Endothelial cell (in vitro differentiated cells): ENCODE results near the gene MYH13. TPM values are rescaled to one million over a fixed set of nuclear protein-coding genes. Genes with fewer than 3 reads are reported as not detected.

Experiments
- DNase-seq: peaks from one replicate; pipeline ENCODE4 v3.0.0; 2021; ENCODE audit warnings: low spot score
- H3K27ac Mint-ChIP-seq: one replicate; pipeline ENCODE4 v1.8.0; 2021; ENCODE audit warnings: mixed read lengths, inconsistent platforms; ENCODE audit not compliant: unreplicated experiment
- H3K27me3 Mint-ChIP-seq: one replicate; pipeline ENCODE4 v1.8.0; 2021; ENCODE audit warnings: mild to moderate bottlenecking, moderate library complexity, mixed read lengths, inconsistent platforms; ENCODE audit not compliant: unreplicated experiment
- H3K36me3 Mint-ChIP-seq: one replicate; pipeline ENCODE4 v1.8.0; 2021; ENCODE audit warnings: mild to moderate bottlenecking, low read depth, mixed read lengths, inconsistent platforms; ENCODE audit not compliant: unreplicated experiment
- H3K4me1 Mint-ChIP-seq: one replicate; pipeline ENCODE4 v1.8.0; 2021; ENCODE audit warnings: mild to moderate bottlenecking, mixed read lengths, inconsistent platforms; ENCODE audit not compliant: unreplicated experiment
- H3K4me3 Mint-ChIP-seq: one replicate; pipeline ENCODE4 v1.8.0; 2021; ENCODE audit warnings: mild to moderate bottlenecking, mixed read lengths, inconsistent platforms; ENCODE audit not compliant: unreplicated experiment
- H3K9me3 Mint-ChIP-seq: one replicate; pipeline ENCODE4 v1.8.0; 2021; ENCODE audit warnings: mixed read lengths, inconsistent platforms; ENCODE audit not compliant: unreplicated experiment
- CTCF ChIP-seq: fragments of 200-600 bp; sonication (generic); IDR thresholded peaks from one replicate; pipeline ENCODE4 v1.5.0; 2021; ENCODE audit warnings: antibody characterized with exemption; ENCODE audit not compliant: unreplicated experiment
- total RNA-seq: library from RNA; stranded (reverse); fragmentation: NEBNext Ultra II Directional; extraction: Animal tissue kit (Norgen Biotek cat#: 25700); gene quantifications from one replicate; pipeline ENCODE4 v1.2.1, GENCODE V29; 2021; ENCODE audit not compliant: unreplicated experiment

Gene MYH13
- total RNA-seq, 1 donor from 2014 or later, result 0.05 TPM

DNA sequence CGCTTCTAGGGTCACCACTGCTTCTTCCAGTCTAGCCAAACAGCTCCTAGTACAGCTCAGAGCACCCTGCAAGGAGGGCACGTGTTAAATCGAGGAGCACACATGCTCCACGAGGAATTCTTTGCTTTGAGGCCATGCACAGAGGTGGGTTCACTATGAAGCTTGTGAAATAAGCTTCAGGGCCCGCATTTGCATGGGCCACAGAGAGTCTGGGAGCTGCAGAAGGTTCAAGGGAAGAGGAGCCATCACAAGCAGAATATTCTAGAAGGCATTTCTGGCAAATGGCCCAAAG is 55.3 kb downstream of the MYH13 start:
- no peak for TF ChIP-seq CTCF
- Mint-ChIP-seq H3K4me3 (no peak overlapping the region), H3K4me1 (no peaks in the 10 kb centered on the region), H3K36me3 (no peaks in the 10 kb centered on the region), H3K27ac (no peak overlapping the region), H3K9me3 (no peaks in the 10 kb centered on the region), H3K27me3 (peaks cover 7% of the 10 kb centered on the region)
- DNase-seq, result no peak

DNA sequence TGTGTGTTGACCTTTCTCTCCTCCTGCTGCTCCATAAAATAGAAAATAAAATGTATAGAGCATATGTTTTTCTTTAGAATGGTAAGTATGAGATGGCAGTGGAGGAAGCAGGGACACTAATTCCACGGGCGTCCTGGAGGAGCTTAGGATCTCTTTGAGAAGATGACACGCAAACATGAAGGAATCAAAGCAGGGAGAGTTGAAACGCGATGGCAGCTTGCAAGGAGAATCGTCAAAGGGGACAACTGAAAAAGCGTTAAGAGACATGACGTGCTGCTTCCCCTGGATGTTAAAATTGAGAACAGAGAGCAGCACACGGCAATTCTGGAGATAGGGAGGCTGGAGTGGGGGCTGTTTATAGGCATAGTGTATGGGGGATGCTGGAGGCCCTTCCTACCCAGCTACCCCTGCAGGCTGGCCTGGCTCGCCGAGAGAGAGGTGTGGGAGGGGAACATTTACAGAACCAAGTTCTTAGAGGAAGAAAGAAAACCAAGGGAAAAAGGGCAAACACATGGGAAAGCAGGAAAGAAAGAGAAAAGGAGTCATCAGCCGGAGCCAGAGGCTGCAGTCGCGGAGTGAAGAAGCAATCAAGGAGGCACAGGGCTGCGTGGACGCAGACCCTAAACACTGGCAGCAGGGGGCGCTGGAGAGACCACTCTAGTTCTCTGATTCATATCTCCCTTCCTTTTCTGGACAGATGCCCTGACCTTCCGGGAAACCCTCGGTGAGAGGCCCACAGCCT is 55.8 kb downstream of the MYH13 start:
- peak; percentile 68 for TF ChIP-seq CTCF
- no peak overlapping the region for H3K27ac Mint-ChIP-seq
- H3K9me3 Mint-ChIP-seq, result no peaks in the 10 kb centered on the region
- no peak overlapping the region for H3K4me3 Mint-ChIP-seq
- H3K36me3 Mint-ChIP-seq, result no peaks in the 10 kb centered on the region
- peaks cover 7% of the 10 kb centered on the region for H3K27me3 Mint-ChIP-seq
- no peaks in the 10 kb centered on the region for H3K4me1 Mint-ChIP-seq
- peak; percentile 71 for DNase-seq

DNA sequence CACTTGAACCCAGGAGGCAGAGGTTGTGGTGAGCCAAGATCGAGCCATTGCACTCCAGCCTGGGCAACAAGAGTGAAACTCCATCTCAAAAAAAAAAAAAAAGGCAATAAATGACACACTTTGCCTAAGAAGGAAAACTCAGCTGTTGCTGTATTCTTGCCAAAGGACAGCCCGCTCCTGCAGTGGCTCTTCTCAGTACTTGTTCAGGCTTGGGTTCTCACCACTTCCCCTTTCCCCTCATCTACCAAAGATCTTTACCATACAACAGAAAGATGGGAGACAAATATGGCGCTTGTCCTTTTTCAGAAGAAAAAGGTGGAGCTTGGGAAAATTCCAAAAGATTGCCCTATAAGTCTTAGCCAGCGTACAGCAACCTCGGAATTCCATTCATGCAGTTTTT is 58.5 kb downstream of the MYH13 start:
- no peak for TF ChIP-seq CTCF
- H3K27me3 Mint-ChIP-seq, result peaks cover 8% of the 10 kb centered on the region
- no peak overlapping the region for H3K4me3 Mint-ChIP-seq

DNA sequence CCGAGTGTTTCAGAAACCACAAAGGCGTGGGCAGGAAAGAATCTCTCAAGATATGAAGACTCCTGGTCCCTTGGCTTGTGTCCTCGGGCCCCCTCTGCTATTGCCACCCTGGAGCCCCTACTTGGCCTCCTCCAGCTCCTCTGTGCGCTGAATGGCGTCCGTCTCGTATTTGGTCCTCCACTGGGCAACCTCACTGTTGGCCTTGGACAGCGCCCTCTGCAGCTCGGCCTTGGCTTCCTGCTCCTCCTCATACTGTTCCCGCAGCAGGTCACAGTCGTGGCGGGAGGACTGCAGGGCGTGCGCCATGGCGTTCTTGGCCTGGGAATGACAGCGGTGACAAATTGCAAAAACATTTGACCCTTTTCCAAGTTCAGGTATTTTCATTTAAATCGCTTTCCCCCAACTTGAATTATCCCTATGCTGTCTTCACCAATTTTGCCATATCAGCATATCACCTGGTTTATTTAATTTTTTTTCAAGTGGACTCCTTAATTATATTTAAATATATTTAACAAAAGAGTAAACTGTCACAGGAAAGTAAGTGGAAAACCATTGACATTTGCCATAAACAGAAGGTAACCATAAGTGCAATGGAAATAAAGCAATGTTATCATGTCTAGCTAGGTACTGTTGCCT is 59.7 kb downstream of the MYH13 start:
- peaks cover 7% of the 10 kb centered on the region for H3K4me1 Mint-ChIP-seq
- peaks cover 5% of the 10 kb centered on the region for H3K9me3 Mint-ChIP-seq
- DNase-seq, result no peak
- H3K27me3 Mint-ChIP-seq, result peaks cover 5% of the 10 kb centered on the region
- H3K27ac Mint-ChIP-seq, result no peak overlapping the region
- H3K36me3 Mint-ChIP-seq, result peaks cover 3% of the 10 kb centered on the region
- TF ChIP-seq CTCF, result no peak
- H3K4me3 Mint-ChIP-seq, result no peak overlapping the region

More for the DNA sequence above, 58.5 kb downstream of the MYH13 start:
- peaks cover 3% of the 10 kb centered on the region for H3K36me3 Mint-ChIP-seq
- peaks cover 7% of the 10 kb centered on the region for H3K4me1 Mint-ChIP-seq
- DNase-seq, result no peak
- H3K9me3 Mint-ChIP-seq, result peaks cover 5% of the 10 kb centered on the region
- no peak overlapping the region for H3K27ac Mint-ChIP-seq

DNA sequence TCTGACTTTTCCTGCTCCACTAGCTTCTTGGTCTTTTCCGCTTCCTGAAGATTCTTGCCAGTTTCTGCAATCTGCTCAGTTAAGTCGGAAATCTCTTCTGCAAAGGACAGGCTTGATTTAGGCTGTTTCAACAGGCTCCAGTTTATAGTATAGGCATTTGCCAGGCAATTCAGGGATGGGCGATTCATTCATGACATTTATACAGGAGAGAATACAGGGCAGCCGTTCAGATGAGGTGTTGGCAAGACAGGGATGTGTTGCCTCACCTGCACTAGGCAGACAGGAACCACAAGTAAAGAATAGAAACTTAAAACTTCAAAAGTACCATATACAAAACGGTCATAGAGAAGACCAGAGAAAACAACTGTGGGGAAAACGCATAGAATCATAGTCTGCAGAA is 61.7 kb downstream of the MYH13 start:
- Mint-ChIP-seq H3K27ac (no peak overlapping the region), H3K4me1 (peaks cover 7% of the 10 kb centered on the region), H3K9me3 (peaks cover 5% of the 10 kb centered on the region), H3K27me3 (peaks cover 5% of the 10 kb centered on the region), H3K4me3 (no peak overlapping the region), H3K36me3 (peaks cover 3% of the 10 kb centered on the region)
- DNase-seq, result no peak
- no peak for TF ChIP-seq CTCF
